GM19351 (cell line): ENCODE results near the gene ARID1B.

Source experiments
- ATAC-seq: cut with Tn5 transposase; IDR thresholded peaks from one replicate; pipeline ENCODE4 v1.9.1; 2021; ENCODE audit warnings: mild to moderate bottlenecking, moderate library complexity; ENCODE audit not compliant: unreplicated experiment

Gene ARID1B

DNA sequence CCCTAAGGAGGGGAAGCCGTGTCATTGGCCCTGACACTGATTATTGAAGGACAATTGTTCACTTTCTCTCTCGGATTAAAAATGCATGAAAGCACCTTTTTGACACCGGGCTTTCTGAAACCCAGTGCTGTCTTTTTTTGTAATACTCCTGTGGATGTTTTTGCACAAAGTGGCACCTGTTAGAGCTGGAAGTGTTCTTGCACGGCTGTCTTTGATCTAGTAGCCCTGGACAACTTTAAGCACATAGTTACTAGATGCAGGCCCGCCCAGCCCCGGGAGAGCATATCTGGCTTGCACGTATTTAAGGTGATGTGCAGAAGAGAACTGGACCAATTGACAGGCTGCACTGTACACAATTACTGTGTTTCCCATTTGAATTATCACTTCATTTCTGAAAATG is 72.6 kb downstream of the ARID1B start:
- ATAC-seq = no peak

DNA sequence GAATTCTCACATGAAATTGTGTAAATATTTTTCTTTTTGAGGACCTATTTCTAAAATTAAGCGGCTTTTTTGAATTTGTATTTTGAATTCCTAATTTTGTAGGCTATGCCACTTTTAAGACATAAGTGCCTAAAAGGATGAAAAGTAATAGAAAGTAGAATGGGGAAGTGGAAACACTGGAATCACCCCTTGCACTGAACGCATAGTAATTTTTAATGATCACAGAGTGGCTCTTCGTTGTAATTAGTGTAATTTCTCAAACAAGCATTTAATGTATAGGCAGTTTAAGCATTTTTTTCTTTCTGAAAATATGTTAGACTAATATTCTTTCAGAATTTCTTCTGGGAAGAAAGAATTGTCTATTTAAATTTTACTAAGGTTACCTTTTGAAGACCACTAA is 73.2 kb downstream of the ARID1B start:
- ATAC-seq = no peak

DNA sequence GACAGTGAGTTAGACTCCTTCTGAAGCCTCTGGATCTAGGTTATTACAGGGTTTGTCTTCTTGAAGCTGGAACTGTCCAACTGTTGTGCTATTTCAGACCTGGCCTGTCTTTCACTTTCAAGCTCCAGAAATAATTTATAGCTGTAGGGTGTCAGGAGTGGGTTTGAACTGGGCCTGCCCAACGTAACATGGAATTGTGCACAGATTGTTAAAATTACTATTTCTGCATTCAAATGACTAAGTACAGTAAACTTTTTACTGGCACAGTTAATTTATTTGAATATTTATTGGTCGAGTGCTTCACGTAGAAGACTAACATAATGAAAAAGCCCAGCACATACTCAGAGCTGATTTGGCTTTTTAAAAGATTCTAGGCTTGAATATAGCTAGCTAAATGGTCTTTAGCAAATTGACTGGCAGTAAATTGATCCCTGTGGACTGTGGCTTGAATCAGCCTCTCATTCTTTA is 74.3 kb downstream of the ARID1B start:
- ATAC-seq = no peak

DNA sequence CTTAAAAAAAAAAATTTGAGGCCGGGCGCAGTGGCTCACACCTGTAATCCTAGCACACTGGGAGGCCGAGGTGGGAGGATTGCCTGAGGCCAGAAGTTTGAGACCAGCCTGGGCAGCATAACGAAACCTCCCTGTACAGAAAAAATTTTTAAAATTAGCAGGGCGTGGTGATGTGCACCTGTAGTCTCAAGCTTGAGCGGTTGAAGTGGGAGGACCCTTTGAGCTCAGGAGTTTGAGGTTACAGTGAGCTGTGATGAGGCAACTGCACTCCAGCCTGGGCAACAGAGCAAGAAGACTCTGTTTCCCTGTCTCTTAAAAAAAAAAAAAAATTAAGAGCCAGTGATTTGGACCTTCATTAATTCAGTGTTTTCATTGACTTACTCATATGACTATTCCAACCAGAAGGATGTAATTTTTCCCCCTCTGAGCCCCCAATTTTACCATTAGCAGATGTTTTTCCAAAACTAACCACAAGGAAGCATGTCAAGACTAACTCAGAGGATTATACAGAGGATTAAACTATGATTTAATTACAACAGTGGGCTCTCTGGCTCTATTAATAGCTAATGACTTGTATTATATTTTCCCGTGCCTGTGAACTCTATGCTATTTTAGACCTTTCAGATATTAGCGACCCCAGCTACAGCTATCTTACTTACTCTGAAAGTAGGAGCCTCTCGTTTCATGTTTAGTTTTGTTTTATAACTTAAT is 75.1 kb downstream of the ARID1B start:
- ATAC-seq = peak; percentile 70

DNA sequence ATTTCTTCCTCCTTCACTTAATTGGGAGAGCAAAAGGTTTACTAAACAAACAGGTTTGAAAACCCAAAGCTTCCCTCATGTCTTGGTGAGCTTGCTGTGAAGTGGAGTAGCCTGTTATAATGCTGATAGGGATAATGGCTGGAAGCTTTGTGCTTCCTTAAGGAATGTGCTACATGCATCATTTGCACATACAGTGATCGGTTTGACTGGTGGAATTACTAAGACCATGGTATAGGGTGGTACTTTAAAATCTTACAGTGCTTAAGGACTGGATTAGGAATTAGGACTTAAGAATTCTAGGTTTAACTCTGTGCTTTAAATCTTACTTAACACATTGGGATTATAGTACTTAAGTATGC is 75.7 kb downstream of the ARID1B start:
- ATAC-seq = no peak

DNA sequence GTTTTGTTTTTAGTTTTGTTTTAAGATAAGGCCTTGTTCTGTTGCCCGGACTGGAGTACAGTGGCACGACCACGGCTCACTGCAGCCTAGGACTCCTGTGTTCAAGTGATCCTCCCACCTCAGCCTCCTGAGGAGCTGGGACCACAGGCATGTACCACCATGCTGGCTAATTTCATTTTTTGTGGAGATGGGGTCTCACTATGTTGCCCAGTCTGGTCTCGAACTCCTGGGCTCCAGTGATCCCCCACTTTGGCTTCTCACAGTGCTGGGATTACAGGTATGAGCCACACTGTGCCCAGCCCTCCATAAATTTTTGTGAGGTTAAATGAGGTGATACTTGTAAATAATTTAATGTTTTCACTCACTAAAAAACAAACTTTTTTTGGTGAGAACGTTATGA is 76.6 kb downstream of the ARID1B start:
- ATAC-seq = no peak

DNA sequence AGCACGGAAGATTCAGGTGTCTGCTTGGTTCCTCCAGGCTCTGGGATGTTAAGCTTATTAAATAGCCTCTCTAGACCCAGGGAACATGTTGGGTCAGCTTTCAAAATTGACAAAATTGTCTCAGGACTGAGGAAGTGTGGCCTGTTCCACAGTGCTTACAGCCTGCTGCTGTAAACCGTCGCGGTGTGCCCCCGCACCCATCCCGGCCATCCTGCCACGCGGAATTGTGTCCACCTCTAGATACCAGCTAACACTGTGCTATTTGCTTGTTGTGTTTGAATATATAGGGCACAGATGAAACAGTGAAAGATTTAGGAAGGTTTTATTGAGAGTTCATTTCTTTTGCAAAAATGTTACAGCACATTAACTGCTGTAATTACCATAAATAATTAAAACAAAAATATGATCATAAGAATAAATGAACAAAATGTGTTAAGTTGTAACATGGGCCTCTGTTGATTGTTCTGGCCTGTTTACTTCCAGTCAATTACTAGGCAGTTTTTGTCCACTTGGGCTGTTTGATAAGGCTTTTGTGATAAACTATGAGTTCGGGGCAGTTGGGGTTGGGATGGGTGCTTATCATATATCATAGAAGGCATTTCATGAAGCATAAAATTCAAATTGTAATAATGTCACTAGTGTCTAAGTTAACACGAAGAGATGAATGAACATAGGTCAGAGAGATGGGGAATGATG is 77.4 kb downstream of the ARID1B start:
- ATAC-seq = no peak

DNA sequence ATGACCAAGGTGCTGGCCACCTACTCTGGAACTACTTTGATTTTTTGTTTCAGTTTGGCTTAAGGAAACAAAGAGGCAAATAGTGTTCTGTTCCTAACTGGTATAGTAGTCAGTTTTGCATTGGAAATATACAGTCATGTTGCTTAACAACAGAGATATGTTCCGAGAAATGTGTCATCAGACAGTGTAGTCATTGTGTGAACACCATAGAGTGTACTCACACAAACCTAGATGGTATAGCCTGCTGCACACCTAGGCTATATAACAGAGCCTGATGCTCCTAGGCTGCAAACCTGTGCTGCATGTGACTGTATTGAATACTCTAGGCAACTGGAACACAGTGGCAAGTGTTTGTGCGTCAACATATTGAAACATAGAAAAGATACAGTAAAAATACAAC is 80.4 kb downstream of the ARID1B start:
- ATAC-seq = peak; percentile 70

DNA sequence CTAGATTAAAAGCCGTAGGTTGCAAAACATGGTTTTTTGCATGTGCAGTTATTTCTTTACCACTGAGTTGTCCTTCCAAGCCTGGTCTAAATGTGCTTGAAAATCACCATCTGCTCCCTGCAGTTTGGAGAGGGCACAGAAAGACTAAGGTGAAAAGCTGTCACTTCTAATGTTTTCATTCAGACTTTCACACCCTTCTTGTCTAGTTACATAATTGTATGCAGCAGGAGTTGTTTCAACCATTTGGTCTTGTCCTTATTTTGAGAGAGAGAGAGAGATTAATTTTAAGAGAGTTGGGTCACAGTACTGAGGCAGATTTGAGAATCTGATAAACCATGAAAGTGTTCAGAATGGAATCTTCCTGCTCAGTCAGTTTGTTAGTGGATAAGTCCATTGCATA is 82.5 kb downstream of the ARID1B start:
- no peak for ATAC-seq

DNA sequence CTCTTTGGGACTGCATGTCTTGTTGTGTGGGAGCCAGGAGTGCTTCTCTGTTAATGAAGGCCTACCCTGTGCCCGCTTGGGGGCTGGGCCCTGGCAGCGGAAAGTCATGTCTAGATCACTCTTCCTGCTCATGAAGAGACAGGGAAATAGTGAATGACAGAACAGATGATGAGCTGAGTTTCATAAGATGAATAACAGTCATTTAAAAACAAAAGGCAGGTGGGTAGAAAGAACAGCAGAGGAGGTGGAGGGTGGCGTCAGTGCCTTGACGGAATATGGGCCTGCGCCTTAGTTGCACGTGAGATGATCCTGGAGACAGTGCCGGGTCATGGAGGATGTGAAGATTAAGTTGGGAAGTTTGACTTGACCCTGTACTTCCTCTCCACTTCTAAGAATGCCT is 85.5 kb downstream of the ARID1B start:
- ATAC-seq = no peak

DNA sequence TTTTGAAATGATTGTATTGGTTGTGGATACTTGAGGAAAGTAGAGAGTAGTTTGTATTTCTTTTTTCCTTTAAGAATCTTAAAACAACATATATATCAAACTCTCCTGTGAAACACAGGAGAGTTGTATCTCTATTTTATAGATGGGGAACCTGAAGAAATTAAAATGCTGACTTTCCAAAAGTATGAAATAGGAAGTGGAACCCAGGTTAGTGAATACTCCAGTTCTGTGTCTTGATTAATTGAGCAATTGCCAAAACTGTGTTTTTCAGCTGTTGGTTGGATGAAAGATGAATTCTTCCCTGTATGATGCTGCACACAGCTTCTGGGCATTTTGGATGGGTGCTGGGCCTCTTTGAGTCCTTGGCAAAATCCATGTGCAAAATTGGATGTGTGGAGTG is 86.3 kb downstream of the ARID1B start:
- ATAC-seq = no peak

DNA sequence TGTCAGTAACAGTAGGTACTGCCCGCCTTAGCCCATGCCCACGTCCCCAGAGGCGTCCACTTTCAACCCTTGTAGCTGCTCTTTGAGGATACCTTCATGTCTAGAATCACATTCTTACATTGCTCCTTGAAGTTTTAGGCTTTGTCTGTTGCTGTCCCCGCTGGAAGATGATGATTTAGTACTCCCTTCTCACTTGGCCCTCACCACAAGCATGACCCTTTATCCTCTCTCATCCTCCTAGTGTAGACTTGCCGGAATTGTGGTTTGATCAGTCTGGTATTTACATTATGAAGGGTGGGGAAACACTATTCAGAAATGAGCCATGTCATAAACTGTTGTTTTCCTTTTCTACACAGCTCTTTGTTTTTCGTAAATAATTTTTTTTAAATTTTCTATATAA is 87.4 kb downstream of the ARID1B start:
- ATAC-seq = no peak

DNA sequence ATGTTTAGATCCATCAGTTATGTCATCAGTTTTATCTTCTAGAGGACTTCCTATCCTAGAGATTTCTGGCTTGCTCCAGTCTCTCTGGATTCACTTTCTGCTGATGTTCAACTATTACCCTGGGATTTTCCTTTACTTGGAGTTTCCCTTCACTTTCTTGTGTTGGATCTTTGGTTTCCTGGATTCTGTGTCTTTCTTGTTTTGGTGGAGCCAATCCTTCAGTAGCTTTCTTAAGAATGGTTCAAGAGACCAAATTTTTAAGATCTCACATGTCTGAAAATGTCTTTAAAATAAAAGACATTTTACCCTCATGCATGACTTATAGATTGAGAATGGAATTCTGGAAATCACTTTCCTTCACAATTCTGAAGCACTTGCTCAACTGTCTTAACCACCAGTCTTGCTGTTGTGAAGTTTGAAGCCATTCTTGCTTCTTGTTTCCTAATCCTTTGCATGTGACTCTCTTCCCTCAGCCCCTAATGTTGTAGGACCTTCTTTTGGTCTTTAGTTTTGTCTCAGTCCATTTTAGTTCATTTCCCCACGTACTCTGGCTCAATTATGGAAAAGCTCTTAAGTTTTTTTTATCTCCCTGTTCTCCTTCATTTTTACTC is 87.9 kb downstream of the ARID1B start:
- ATAC-seq = no peak

DNA sequence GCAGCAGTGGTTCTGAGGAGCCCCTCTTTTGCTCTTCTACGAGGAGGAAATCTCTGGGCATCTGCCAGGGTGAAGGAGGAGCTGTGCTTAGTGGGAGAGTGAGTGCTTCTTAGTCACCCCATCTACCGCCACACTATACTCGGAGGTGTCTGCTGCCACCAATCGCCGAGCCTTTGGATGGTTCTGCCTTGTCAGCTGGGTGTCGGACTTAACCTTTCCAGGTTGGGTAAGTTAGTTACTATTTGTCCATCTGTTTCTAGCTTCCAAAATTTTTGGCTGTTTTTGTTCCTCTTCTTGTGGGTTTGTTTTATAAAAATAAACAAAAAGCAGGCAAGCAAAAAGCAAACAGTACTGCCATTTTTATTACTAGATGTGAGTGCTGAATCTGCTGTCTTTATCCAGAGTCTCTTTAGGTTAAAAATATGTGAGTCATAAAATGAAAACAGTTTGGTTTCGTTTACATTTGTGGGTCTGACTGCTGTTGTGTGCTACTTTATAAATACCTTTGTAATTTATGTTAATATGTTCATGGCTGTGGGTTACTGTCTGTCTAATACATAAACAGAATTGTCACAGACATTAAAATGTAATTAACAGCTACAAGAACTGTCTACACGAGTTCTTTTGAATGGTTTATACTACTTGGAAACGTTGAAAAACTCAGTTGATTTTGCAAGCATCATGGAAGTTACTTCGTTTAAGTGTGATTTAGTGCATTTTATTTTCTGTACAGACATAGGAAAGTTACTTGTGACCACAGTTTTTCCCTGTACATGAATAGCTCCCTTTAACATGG is 89.2 kb downstream of the ARID1B start:
- ATAC-seq = peak; percentile 81

DNA sequence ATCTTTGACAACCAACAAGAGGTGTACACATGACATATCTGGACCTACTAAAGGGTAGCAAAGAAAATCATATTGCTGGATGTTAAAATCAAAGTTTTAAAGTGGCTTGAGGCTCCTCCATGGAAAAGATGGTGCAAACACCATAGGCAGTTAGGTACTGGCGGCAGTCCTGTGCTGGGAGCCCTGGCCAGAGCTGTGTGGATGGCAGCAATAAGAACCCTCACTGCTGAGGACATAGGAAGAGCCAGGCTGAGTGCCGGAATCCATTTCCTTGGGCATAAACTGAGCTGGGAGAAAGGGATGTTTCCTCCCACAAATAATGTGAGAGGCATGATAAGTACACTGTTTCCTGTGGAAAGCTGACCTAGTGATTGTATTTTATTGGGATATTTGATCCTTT is 89.9 kb downstream of the ARID1B start:
- no peak for ATAC-seq

DNA sequence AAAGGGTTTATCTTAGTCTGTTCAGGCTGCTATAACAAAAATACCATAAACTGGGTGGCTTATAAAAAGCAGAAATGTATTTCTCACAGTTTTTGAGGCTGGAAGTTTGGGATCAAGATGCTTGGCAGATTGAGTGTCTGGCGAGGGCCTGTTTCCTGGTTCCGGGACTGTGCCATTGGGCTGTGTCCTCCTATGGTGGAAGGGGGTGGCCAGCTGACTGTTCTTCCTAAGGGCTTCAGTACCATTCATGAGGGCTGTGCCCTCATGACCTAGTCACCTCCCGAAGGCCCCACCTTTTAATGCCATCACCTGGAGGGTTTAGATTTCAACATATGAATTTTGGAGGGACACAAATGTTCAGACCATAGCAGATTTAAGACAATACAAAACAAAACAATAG is 91.2 kb downstream of the ARID1B start:
- ATAC-seq = no peak

DNA sequence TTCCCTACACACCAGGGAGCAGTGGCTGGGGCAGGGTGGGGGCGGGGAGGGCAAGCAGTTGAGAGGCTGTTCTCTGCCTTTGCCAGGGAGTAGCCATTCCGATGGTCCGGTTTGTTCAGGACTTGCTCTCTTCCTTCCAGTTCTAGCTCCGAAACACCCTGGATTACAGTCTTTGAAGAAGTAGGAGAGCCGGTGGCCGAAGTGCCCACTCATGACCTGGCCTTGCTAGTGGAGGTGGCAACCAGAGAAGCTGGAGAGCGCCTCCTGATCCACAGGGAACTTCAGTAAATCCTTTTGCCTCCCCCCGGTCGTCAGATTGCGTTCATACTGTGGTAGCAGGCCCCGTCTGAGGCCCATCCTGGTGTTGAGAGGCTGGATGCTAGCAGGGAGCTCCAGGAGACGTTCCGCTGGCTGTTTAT is 92.8 kb downstream of the ARID1B start:
- ATAC-seq = no peak

DNA sequence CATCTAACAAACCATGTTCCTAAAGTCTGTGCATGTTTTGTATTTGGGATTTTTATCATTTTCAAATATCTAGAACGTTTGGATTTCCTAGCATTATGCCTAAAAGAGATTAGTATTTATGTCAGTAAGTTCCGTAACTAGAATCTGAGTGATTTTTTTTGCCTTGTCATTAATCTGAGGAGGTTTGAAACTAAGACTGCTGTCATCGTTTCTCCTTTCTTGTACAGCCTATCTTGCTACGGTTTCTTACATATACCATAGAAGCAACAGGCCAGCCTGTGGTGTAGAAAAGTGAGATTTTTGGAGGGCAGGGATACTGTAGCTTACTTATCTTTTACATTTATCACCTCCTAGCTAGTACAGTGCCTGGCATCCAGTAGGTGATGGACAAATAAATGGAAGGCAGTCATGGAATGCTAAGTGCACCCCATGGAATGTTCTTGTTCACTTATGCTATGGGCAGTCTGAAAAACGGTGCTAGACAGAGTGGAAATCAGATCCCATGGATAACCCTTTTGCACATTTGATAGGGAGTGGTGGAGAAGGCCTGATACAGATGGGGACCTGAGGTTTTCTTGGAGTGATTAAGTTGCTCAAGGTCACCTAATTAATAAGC is 93.9 kb downstream of the ARID1B start:
- ATAC-seq = no peak

DNA sequence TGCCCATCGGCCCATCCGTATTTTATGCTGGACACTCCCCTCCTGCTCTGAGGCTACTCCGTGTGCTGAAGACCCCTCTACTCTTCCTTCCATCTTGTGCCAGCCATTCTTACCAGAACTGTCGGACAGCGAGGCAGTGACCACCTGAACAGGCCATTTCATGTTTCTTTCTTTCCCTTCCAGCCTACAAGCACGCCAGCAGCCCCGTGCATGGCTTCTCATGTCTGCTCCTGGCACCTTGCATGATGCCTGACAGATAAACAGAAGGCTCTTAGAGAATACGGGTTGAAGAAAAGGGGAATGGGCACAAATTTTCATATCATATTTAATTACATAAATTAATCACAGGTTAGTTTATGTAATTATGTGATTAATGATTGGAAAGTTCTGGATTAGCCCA is 95.7 kb downstream of the ARID1B start:
- no peak for ATAC-seq

DNA sequence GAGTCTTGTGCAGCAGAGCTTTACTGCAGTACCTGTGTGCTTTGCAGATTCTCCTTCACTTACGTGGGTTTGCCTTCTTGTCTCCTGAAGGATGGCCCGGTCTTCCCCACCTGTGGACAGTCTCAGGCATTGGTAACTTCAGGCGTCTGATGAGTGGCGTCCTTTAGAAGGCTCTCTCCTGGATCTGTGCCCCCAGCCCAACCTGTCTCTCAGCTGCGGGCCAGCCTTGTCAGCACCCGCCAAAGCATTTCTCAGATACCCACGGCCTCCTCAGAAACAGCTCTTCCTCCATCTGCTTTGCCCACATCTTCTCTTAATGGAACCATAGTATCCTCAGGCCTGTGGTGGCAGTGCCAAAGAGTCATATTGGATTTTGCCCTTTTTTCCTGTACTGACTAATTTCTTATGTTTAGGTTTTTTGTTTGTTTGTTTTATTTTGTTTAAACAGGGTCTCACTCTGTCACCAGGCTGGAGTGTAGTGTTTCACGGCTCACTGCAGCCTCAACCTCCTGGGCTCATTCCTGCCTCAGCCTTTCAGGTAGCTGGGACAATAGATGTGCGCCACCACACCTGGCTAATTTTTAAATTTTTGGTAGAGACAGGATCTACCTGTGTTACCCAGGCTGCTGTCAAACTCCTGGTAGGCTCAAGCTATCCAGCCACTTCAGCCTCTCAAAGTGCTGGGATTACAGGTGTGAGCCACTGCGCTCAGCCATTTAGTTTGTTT is 96.6 kb downstream of the ARID1B start:
- no peak for ATAC-seq
